Glutamatergic neuron (in vitro differentiated cells): ENCODE data around the gene VSIG8. TPM values are rescaled to one million over a fixed set of nuclear protein-coding genes. Genes with fewer than 3 reads are reported as not detected.
"Not testable (repeated sequence)": the region's sequence is repeated elsewhere in the genome, so short reads cannot be mapped to it uniquely, and the experiment has no call there.

Experiments
- DNase-seq: peaks from one replicate; pipeline ENCODE4 v3.0.0; 2022
- H3K27ac Mint-ChIP-seq: one replicate; pipeline ENCODE4 v1.8.0; 2020; ENCODE audit warnings: mild to moderate bottlenecking, mixed read lengths, inconsistent platforms; ENCODE audit not compliant: unreplicated experiment
- H3K27me3 Mint-ChIP-seq: one replicate; pipeline ENCODE4 v1.8.0; 2020; ENCODE audit warnings: mild to moderate bottlenecking, moderate library complexity, mixed read lengths, inconsistent platforms; ENCODE audit not compliant: unreplicated experiment
- H3K36me3 Mint-ChIP-seq: one replicate; pipeline ENCODE4 v1.8.0; 2020; ENCODE audit warnings: mild to moderate bottlenecking, mixed read lengths, inconsistent platforms; ENCODE audit not compliant: unreplicated experiment
- H3K4me1 Mint-ChIP-seq: one replicate; pipeline ENCODE4 v1.8.0; 2020; ENCODE audit warnings: mild to moderate bottlenecking, low read depth, mixed read lengths, inconsistent platforms; ENCODE audit not compliant: unreplicated experiment
- H3K4me3 Mint-ChIP-seq: one replicate; pipeline ENCODE4 v1.8.0; 2020; ENCODE audit warnings: mild to moderate bottlenecking, mixed read lengths, inconsistent platforms; ENCODE audit not compliant: unreplicated experiment
- H3K9me3 Mint-ChIP-seq: one replicate; pipeline ENCODE4 v1.8.0; 2020; ENCODE audit warnings: mild to moderate bottlenecking, moderate library complexity, mixed read lengths, inconsistent platforms; ENCODE audit not compliant: unreplicated experiment
- CTCF ChIP-seq: fragments of 200-600 bp; sonication (generic); IDR thresholded peaks from one replicate; pipeline ENCODE4 v1.5.0; 2021; ENCODE audit not compliant: partially characterized antibody, unreplicated experiment
- long read RNA-seq: library from polyadenylated mRNA; unstranded; transcript quantifications from one replicate; pipeline ENCODE4 v2.0.0, GENCODE V29; 2020; ENCODE audit not compliant: unreplicated experiment
- total RNA-seq: library from RNA; stranded (reverse); fragmentation: NEBNext Ultra II Directional; extraction: Animal tissue kit (Norgen Biotek cat#: 25700); gene quantifications from one replicate; pipeline ENCODE4 v1.2.1, GENCODE V29; 2021; ENCODE audit not compliant: unreplicated experiment

The VSIG8 gene
- not detected for total RNA-seq
- long read RNA-seq, result 0 reads

GRCh38 chr1:159862557-159862956 is at the start of gene VSIG8:
Gene VSIG8, minus strand, starts transcription at chr1:159862657. Its CDS starts 136 bp downstream, at chr1:159862521.
- no peak for DNase-seq
- Mint-ChIP-seq H3K36me3 (no peaks in the 10 kb centered on the region), H3K9me3 (peaks cover 2% of the 10 kb centered on the region), H3K27ac (no peak within 1 kb of the TSS), H3K27me3 (peaks cover 7% of the 10 kb centered on the region), H3K4me3 (no peak within 1 kb of the TSS), H3K4me1 (peaks cover 5% of the 10 kb centered on the region)
- TF ChIP-seq CTCF, result no peak

GRCh38 chr1:159911326-159912070 is 49.0 kb upstream of the VSIG8 start:
- peaks cover 17% of the 10 kb centered on the region for H3K27me3 Mint-ChIP-seq
- H3K4me3 Mint-ChIP-seq, result no peak overlapping the region
- no peak overlapping the region for H3K27ac Mint-ChIP-seq
- no peak for DNase-seq
- peaks cover 6% of the 10 kb centered on the region for H3K4me1 Mint-ChIP-seq
- TF ChIP-seq CTCF, result no peak
- H3K9me3 Mint-ChIP-seq, result peaks cover 10% of the 10 kb centered on the region
- peaks cover 3% of the 10 kb centered on the region for H3K36me3 Mint-ChIP-seq

GRCh38 chr1:159908031-159908940 is 45.8 kb upstream of the VSIG8 start:
- no peak for DNase-seq
- H3K4me1 Mint-ChIP-seq, result no peaks in the 10 kb centered on the region
- TF ChIP-seq CTCF, result no peak
- peaks cover 7% of the 10 kb centered on the region for H3K9me3 Mint-ChIP-seq
- no peak overlapping the region for H3K4me3 Mint-ChIP-seq
- peaks cover 11% of the 10 kb centered on the region for H3K36me3 Mint-ChIP-seq
- peaks cover 4% of the 10 kb centered on the region for H3K27me3 Mint-ChIP-seq
- no peak overlapping the region for H3K27ac Mint-ChIP-seq

- no peak for TF ChIP-seq CTCF
- H3K36me3 Mint-ChIP-seq, result peaks cover 8% of the 10 kb centered on the region
- no peaks in the 10 kb centered on the region for H3K4me1 Mint-ChIP-seq
- peaks cover 5% of the 10 kb centered on the region for H3K9me3 Mint-ChIP-seq
- no peak overlapping the region for H3K27ac Mint-ChIP-seq
- DNase-seq, result no peak
- H3K27me3 Mint-ChIP-seq, result peaks cover 4% of the 10 kb centered on the region
- H3K4me3 Mint-ChIP-seq, result no peak overlapping the region
Observed at GRCh38 chr1:159906960-159907359, 44.5 kb upstream of the VSIG8 start.

GRCh38 chr1:159904036-159904435 is 41.6 kb upstream of the VSIG8 start:
- not testable (repeated sequence) for H3K4me1 Mint-ChIP-seq, H3K9me3 Mint-ChIP-seq, H3K4me3 Mint-ChIP-seq, H3K36me3 Mint-ChIP-seq, H3K27me3 Mint-ChIP-seq, H3K27ac Mint-ChIP-seq, DNase-seq
